ENCODE data around the gene RBM47. TPM values are rescaled to one million over a fixed set of nuclear protein-coding genes. Genes with fewer than 3 reads are reported as not detected.

Gene RBM47
- total RNA-seq, 1 experiment from 2014 or later, result 70.3 TPM

- Histone ChIP-seq H3K23ac (ENCODE audit: insufficient read length, low read depth, low read length) (no peak overlapping the region), H3K27ac (ENCODE audit: insufficient read length, low read depth, low read length) (no peak overlapping the region), H4K5ac (ENCODE audit: insufficient read length, low read depth, low read length) (no peak overlapping the region), H3K9ac (ENCODE audit: extremely low read depth, insufficient read length, low read length) (no peak overlapping the region), H3K9me3 (ENCODE audit: control insufficient read depth, low read depth, low read length) (no peaks in the 10 kb centered on the region), H3K18ac (ENCODE audit: insufficient read length, low read depth, low read length) (no peak overlapping the region), H2AFZ (ENCODE audit: low read length) (no peak overlapping the region), H2BK15ac (ENCODE audit: low read depth, low read length) (no peak overlapping the region), H3K14ac (ENCODE audit: insufficient read depth, low read length) (no peak overlapping the region), H3K79me2 (ENCODE audit: insufficient read depth, low read length) (no peaks in the 10 kb centered on the region), H2BK12ac (ENCODE audit: insufficient read length, low read depth, low read length) (no peak overlapping the region), H3K56ac (ENCODE audit: insufficient read length, low read depth, low read length) (no peak overlapping the region), H3T11ph (ENCODE audit: low read length) (no peak overlapping the region), H3K27me3 (ENCODE audit: insufficient read depth, low read length) (no peaks in the 10 kb centered on the region), H2BK5ac (ENCODE audit: insufficient read length, low read length) (no peak overlapping the region), H2AK5ac (ENCODE audit: insufficient read length, low read length) (no peak overlapping the region), H3K79me1 (ENCODE audit: insufficient read depth, low read depth, low read length, poor library complexity, severe bottlenecking) (no peaks in the 10 kb centered on the region), H3K4me2 (ENCODE audit: insufficient read depth, insufficient read length, low read length) (no peak overlapping the region), H4K20me1 (ENCODE audit: control insufficient read depth, insufficient read depth, insufficient read length) (no peaks in the 10 kb centered on the region), H3K23me2 (ENCODE audit: insufficient read length, low read depth, low read length, poor library complexity, severe bottlenecking) (no peaks in the 10 kb centered on the region), H2BK20ac (ENCODE audit: low read depth, low read length, poor library complexity, severe bottlenecking) (no peak overlapping the region), H3K4me1 (ENCODE audit: insufficient read depth, low read length) (peaks cover 2% of the 10 kb centered on the region; the same call in 1 of the 2 replicates), H2BK120ac (ENCODE audit: low read depth, low read length, poor library complexity, severe bottlenecking) (no peak overlapping the region), H4K8ac (replicated peaks; ENCODE audit: insufficient read length, low read depth, low read length) (no peak overlapping the region), H4K91ac (ENCODE audit: insufficient read length, low read depth, low read length) (no peak overlapping the region), H3K4ac (ENCODE audit: low read depth, low read length) (no peak overlapping the region)
- Mint-ChIP-seq H3K36me3 (ENCODE audit: insufficient read depth in 1 of 3, low read depth in 3 of 3) (peaks cover 0 to 5% (median 0%) of the 10 kb centered on the region in 3 experiments; a peak in 2 of 7 replicates), H3K4me1 (peaks cover 23 to 24% of the 10 kb centered on the region in 2 experiments), H3K9me3 (no peaks in the 10 kb centered on the region), H3K27me3 (ENCODE audit: low read depth) (no peaks in the 10 kb centered on the region; the same call in 1 of the 2 replicates), H3K4me3 (no peak overlapping the region), H3K27ac (no peak overlapping the region)
- TF ChIP-seq CTCF (conservative IDR thresholded peaks at IDR 0.05), result no peak
- DNase-seq, result no peak
- WGBS (ENCODE audit: extremely low coverage, insufficient read length, low lambda C conversion rate), result no CpG with 5 or more reads among the region's 2 CpGs
Observed at GRCh38 chr4:40521957-40522356, 107.7 kb downstream of the RBM47 start.

All from H9 (cell line).